ENCODE measurements around the gene ANKRD55. TPM values are rescaled to one million over a fixed set of nuclear protein-coding genes. Genes with fewer than 3 reads are reported as not detected.

ANKRD55 gene
- polyA plus RNA-seq, 1 of the 3 experiments (the other 2 are of a cell fraction) = not detected

DNA sequence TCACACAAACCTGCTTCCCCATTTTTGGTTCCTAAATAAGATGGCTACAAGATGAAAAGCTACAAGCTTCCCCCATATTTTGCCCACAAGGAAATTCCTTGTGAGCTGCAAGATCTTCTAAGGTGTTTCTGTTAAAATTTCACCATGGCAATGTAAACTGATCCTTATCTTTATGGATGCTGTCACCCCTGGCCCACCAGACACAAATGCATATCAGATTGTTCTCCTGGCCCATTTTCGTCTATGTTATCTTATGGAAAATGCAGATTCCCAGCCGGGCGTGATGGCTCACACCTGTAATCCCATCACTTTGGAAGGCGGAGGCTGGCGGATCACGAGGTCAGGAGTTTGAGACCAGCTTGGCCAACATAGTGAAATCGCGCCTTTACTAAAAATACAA, 173.3 kb downstream of the ANKRD55 start:
- Histone ChIP-seq H2AFZ (ENCODE audit: low read depth) (no peak overlapping the region), H3K79me2 (ENCODE audit: insufficient read depth) (no peaks in the 10 kb centered on the region), H3K4me1 (ENCODE audit: control insufficient read depth in 1 of 2, insufficient read depth in 2 of 2, low read depth in 1 of 2, low read length in 1 of 2) (no peaks in the 10 kb centered on the region; a peak in 1 of 4 replicates), H3K36me3 (replicated peaks in 1 of 2; ENCODE audit: control insufficient read depth in 1 of 2, insufficient read depth in 2 of 2, low read length in 1 of 2) (no peaks in the 10 kb centered on the region), H3K27ac (ENCODE audit: low read depth in 2 of 2, low read length in 1 of 2) (no peak overlapping the region), H3K4me3 (ENCODE audit: low read depth in 2 of 2, low read length in 1 of 2) (no peak overlapping the region), H3K9ac (no peak overlapping the region), H3K9me2 (no peaks in the 10 kb centered on the region), H3K4me2 (no peak overlapping the region), H3K27me3 (ENCODE audit: insufficient read depth) (no peaks in the 10 kb centered on the region), H4K20me1 (ENCODE audit: insufficient read depth) (no peaks in the 10 kb centered on the region), H3F3A (replicated peaks; ENCODE audit: insufficient read depth) (peaks cover 5% of the 10 kb centered on the region), H3K9me3 (no peaks in the 10 kb centered on the region)
- WGBS (ENCODE audit: low lambda C conversion rate) = 95% methylated on average over 8 of the region's 8 CpGs
- CTCF ChIA-PET = no interaction called here
- no peak for DNase-seq
- POLR2A ChIA-PET = no interaction called here
- TF ChIP-seq, protein P1, sequence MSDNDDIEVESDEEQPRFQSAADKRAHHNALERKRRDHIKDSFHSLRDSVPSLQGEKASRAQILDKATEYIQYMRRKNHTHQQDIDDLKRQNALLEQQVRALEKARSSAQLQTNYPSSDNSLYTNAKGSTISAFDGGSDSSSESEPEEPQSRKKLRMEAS (IDR thresholded peaks at IDR 0.05; ENCODE audit: low read depth) = no peak

DNA sequence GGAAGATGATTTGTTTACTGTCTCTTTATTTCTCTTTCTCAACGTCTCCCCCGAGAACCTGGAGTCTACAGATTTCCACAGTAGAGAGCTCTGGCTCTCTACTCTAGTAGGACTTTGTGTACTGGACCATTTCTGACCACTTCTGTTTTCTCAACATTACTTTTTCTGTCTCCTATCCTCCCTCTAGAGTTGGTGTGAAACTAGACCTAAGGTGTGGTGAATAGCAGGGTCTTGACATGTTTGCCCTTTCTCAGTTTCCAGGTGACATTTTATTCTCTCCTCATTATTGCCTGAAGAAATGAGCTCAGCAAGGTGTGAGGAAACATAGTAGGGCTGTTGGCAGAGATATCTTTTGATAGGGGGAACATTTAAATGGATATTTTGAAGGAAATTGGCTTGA, 176.3 kb downstream of the ANKRD55 start:
- Histone ChIP-seq H3K4me3 (ENCODE audit: low read depth in 2 of 2, low read length in 1 of 2) (no peak overlapping the region), H2AFZ (ENCODE audit: low read depth) (no peak overlapping the region), H3K4me1 (ENCODE audit: control insufficient read depth in 1 of 2, insufficient read depth in 2 of 2, low read depth in 1 of 2, low read length in 1 of 2) (no peaks in the 10 kb centered on the region; a peak in 1 of 4 replicates), H3K4me2 (no peak overlapping the region), H3K9ac (no peak overlapping the region), H3K9me3 (no peaks in the 10 kb centered on the region), H4K20me1 (ENCODE audit: insufficient read depth) (no peaks in the 10 kb centered on the region), H3K79me2 (ENCODE audit: insufficient read depth) (no peaks in the 10 kb centered on the region), H3K9me2 (no peaks in the 10 kb centered on the region), H3K27me3 (ENCODE audit: insufficient read depth) (no peaks in the 10 kb centered on the region), H3K36me3 (replicated peaks in 1 of 2; ENCODE audit: control insufficient read depth in 1 of 2, insufficient read depth in 2 of 2, low read length in 1 of 2) (no peaks in the 10 kb centered on the region), H3K27ac (ENCODE audit: low read depth in 2 of 2, low read length in 1 of 2) (no peak overlapping the region), H3F3A (replicated peaks; ENCODE audit: insufficient read depth) (peaks cover 5% of the 10 kb centered on the region)
- no peak for TF ChIP-seq TAF1 (IDR thresholded peaks at IDR 0.05; ENCODE audit: borderline replicate concordance, low read depth, low read length)
- TF ChIP-seq RAD21 (IDR thresholded peaks at IDR 0.05; ENCODE audit: low read length) = no peak
- TF ChIP-seq EP300 (IDR thresholded peaks at IDR 0.05; ENCODE audit: borderline replicate concordance in 1 of 2, low read depth in 1 of 2, low read length in 1 of 2) = no peak
- TF ChIP-seq, protein P2, sequence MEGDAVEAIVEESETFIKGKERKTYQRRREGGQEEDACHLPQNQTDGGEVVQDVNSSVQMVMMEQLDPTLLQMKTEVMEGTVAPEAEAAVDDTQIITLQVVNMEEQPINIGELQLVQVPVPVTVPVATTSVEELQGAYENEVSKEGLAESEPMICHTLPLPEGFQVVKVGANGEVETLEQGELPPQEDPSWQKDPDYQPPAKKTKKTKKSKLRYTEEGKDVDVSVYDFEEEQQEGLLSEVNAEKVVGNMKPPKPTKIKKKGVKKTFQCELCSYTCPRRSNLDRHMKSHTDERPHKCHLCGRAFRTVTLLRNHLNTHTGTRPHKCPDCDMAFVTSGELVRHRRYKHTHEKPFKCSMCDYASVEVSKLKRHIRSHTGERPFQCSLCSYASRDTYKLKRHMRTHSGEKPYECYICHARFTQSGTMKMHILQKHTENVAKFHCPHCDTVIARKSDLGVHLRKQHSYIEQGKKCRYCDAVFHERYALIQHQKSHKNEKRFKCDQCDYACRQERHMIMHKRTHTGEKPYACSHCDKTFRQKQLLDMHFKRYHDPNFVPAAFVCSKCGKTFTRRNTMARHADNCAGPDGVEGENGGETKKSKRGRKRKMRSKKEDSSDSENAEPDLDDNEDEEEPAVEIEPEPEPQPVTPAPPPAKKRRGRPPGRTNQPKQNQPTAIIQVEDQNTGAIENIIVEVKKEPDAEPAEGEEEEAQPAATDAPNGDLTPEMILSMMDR (IDR thresholded peaks at IDR 0.05) = no peak
- no peak for TF ChIP-seq JUND (IDR thresholded peaks at IDR 0.05)
- no peak for TF ChIP-seq NRF1 (IDR thresholded peaks at IDR 0.05; ENCODE audit: low read depth, low read length)
- TF ChIP-seq, protein P3, sequence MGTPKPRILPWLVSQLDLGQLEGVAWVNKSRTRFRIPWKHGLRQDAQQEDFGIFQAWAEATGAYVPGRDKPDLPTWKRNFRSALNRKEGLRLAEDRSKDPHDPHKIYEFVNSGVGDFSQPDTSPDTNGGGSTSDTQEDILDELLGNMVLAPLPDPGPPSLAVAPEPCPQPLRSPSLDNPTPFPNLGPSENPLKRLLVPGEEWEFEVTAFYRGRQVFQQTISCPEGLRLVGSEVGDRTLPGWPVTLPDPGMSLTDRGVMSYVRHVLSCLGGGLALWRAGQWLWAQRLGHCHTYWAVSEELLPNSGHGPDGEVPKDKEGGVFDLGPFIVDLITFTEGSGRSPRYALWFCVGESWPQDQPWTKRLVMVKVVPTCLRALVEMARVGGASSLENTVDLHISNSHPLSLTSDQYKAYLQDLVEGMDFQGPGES (IDR thresholded peaks at IDR 0.05; ENCODE audit: low read depth, low read length) = no peak
- TF ChIP-seq, protein P4, sequence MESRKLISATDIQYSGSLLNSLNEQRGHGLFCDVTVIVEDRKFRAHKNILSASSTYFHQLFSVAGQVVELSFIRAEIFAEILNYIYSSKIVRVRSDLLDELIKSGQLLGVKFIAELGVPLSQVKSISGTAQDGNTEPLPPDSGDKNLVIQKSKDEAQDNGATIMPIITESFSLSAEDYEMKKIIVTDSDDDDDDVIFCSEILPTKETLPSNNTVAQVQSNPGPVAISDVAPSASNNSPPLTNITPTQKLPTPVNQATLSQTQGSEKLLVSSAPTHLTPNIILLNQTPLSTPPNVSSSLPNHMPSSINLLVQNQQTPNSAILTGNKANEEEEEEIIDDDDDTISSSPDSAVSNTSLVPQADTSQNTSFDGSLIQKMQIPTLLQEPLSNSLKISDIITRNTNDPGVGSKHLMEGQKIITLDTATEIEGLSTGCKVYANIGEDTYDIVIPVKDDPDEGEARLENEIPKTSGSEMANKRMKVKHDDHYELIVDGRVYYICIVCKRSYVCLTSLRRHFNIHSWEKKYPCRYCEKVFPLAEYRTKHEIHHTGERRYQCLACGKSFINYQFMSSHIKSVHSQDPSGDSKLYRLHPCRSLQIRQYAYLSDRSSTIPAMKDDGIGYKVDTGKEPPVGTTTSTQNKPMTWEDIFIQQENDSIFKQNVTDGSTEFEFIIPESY (IDR thresholded peaks at IDR 0.05; ENCODE audit: borderline replicate concordance, low read depth) = no peak
- no peak for TF ChIP-seq FOXM1 (IDR thresholded peaks at IDR 0.05; ENCODE audit: low read depth)
- no peak for TF ChIP-seq FOXJ3 (CRISPR knock-in tag; IDR thresholded peaks at IDR 0.05)
- no peak for TF ChIP-seq RXRA (IDR thresholded peaks at IDR 0.05; ENCODE audit: borderline replicate concordance, low read depth)
- TF ChIP-seq RFX5 (IDR thresholded peaks at IDR 0.05; ENCODE audit: low read length) = no peak
- TF ChIP-seq TEAD4 (IDR thresholded peaks at IDR 0.05; ENCODE audit: borderline replicate concordance, insufficient read depth) = no peak
- TF ChIP-seq RCOR1 (IDR thresholded peaks at IDR 0.05; ENCODE audit: low read length) = no peak
- TF ChIP-seq, protein P5, sequence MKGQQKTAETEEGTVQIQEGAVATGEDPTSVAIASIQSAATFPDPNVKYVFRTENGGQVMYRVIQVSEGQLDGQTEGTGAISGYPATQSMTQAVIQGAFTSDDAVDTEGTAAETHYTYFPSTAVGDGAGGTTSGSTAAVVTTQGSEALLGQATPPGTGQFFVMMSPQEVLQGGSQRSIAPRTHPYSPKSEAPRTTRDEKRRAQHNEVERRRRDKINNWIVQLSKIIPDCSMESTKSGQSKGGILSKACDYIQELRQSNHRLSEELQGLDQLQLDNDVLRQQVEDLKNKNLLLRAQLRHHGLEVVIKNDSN (IDR thresholded peaks at IDR 0.05; ENCODE audit: borderline replicate concordance, low read depth) = no peak
- TF ChIP-seq ELF1 (IDR thresholded peaks at IDR 0.05) = no peak
- TF ChIP-seq MXI1 (IDR thresholded peaks at IDR 0.05; ENCODE audit: low read depth, low read length) = no peak
- TF ChIP-seq NFIC (IDR thresholded peaks at IDR 0.05; ENCODE audit: borderline replicate concordance) = no peak
- 95% methylated on average over 2 of the region's 2 CpGs for WGBS (ENCODE audit: low lambda C conversion rate)
- POLR2A ChIA-PET = no interaction called here
- no peak for DNase-seq
- CTCF ChIA-PET = no interaction called here
